ENCODE results near the gene DUSP8. TPM values are rescaled to one million over a fixed set of nuclear protein-coding genes. Genes with fewer than 3 reads are reported as not detected.
"Not testable (repeated sequence)": the region's sequence is repeated elsewhere in the genome, so short reads cannot be mapped to it uniquely, and the experiment has no call there.

DUSP8 gene
- total RNA-seq, 1 donor from 2014 or later, result 0.86 TPM

DNA sequence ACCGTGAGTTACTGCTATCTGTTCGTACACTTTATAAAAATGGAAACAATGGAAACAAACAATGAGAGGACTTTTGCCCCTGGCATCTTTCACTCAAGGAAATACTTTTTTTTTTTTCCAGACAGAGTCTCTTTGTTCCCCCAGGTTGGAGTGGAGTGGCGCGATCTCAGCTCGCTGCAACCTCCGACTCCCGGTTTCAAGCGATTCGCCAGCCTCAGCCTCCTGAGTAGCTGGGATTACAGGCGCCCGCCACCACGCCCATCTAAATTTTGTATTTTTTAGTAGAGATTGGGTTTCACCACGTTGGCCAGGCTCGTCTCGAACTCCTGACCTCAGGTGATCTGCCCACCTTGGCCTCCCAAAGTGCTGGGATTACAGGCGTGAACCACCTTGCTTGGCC, 3.7 kb upstream of the DUSP8 start:
- intact Hi-C loops (cut with micrococcal nuclease), result loop anchor here (2.0 to 10.0 kb wide), 2 partner anchors 29 to 191 kb away; partner anchors contain the start of gene BRSK2
- peaks cover 27% of the 10 kb centered on the region for H3K27me3 Mint-ChIP-seq
- H3K4me3 Mint-ChIP-seq; H3K36me3 Mint-ChIP-seq (ENCODE audit: low read depth); H3K9me3 Mint-ChIP-seq; DNase-seq; H3K4me1 Mint-ChIP-seq; H3K27ac Mint-ChIP-seq: not testable (repeated sequence)

DNA sequence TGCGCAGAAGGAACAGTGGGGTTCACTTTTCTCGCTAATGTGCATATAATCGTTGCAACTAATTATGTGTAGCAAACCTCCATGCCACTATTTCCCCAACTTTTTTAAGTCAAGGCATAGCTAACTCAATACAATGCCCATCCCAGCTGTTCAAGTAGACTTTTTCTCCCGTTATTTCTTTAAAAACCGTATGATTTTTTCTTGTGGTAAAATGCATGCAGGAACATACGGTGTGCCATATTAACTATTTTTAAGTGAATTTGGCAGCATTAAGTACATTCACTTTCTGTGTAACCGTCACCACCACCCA, 2.8 kb upstream of the DUSP8 start:
- peaks cover 33% of the 10 kb centered on the region for H3K27me3 Mint-ChIP-seq
- H3K4me1 Mint-ChIP-seq, result peaks cover 4% of the 10 kb centered on the region
- H3K36me3 Mint-ChIP-seq (ENCODE audit: low read depth), result no peaks in the 10 kb centered on the region
- no peak overlapping the region for H3K4me3 Mint-ChIP-seq
- intact Hi-C loops (cut with micrococcal nuclease), result loop anchor here (2.0 to 10.0 kb wide), 3 partner anchors 28 to 277 kb away; partner anchors contain the start of genes BRSK2 and LSP1
- no peak overlapping the region for H3K27ac Mint-ChIP-seq
- peaks cover 4% of the 10 kb centered on the region for H3K9me3 Mint-ChIP-seq
- DNase-seq, result no peak

DNA sequence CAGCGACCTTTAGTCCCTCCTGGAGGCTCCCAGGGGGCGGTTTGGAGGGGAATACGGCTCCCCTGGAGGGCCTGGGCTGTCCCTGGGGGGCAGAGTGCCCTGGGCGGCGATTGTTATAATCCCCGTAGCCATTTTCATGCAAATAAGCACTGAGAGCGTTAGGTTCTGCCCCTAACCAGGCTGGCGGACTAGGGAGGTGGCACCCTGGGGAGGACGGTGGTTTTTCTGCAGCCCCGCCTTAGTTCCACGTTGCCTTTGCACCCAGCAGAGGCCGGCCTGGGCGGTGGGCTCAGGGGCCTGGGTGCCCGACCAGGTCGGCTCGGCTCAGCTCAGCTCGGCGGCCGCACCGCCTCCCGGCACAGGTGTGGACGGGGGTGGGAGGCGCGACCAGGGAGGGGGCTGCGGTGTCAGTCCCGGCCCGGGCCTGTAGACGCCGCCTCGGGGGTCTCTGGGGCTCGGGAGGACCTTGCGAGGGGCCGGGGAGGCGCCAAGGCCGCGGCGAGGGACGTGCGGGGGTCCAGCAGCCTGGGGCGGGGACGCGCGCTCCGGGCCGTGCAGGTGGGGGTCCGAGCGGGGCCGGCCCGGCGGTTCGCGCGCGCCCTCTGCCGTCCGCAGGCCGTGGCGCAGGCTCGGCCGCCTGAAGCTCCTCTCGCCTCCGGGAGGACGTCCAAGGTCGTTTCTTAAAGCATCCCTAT, 2.3 kb upstream of the DUSP8 start:
- intact Hi-C loops (cut with micrococcal nuclease), result loop anchor here (2.0 to 10.0 kb wide), 3 partner anchors 28 to 278 kb away; partner anchors contain the start of genes BRSK2 and LSP1
- Mint-ChIP-seq H3K27ac (no peak overlapping the region), H3K27me3 (peaks cover 37% of the 10 kb centered on the region), H3K4me3 (peak overlapping the region; percentile 43), H3K4me1 (peaks cover 4% of the 10 kb centered on the region), H3K36me3 (ENCODE audit: low read depth) (no peaks in the 10 kb centered on the region), H3K9me3 (peaks cover 4% of the 10 kb centered on the region)
- DNase-seq, result peak; percentile 90

DNA sequence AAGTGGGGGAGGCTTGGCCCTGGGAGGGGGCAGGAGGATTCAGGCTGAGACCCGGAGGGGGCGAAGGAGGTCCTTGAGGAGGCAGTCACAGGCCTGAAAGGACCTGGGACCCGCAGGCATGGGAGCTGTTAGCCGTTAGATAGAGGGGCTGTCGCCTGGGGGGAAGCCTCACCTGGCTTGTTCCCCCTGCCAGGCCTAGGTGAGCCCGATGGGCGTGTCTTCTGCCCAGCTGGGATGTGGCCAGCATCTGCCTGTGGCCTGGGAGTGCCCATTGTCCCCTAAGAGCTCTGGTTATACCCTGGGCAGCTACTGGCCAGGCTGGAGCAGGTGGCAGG, 1.8 kb upstream of the DUSP8 start:
- H3K9me3 Mint-ChIP-seq, result peaks cover 4% of the 10 kb centered on the region
- no peak for DNase-seq
- H3K36me3 Mint-ChIP-seq (ENCODE audit: low read depth), result no peaks in the 10 kb centered on the region
- intact Hi-C loops (cut with micrococcal nuclease), result loop anchor here (1.0 to 10.0 kb wide), 4 partner anchors 27 to 371 kb away; partner anchors contain the start of genes BRSK2 and LSP1
- peaks cover 4% of the 10 kb centered on the region for H3K4me1 Mint-ChIP-seq
- H3K27ac Mint-ChIP-seq, result no peak overlapping the region
- H3K27me3 Mint-ChIP-seq, result peaks cover 40% of the 10 kb centered on the region
- peak overlapping the region; percentile 43 for H3K4me3 Mint-ChIP-seq

DNA sequence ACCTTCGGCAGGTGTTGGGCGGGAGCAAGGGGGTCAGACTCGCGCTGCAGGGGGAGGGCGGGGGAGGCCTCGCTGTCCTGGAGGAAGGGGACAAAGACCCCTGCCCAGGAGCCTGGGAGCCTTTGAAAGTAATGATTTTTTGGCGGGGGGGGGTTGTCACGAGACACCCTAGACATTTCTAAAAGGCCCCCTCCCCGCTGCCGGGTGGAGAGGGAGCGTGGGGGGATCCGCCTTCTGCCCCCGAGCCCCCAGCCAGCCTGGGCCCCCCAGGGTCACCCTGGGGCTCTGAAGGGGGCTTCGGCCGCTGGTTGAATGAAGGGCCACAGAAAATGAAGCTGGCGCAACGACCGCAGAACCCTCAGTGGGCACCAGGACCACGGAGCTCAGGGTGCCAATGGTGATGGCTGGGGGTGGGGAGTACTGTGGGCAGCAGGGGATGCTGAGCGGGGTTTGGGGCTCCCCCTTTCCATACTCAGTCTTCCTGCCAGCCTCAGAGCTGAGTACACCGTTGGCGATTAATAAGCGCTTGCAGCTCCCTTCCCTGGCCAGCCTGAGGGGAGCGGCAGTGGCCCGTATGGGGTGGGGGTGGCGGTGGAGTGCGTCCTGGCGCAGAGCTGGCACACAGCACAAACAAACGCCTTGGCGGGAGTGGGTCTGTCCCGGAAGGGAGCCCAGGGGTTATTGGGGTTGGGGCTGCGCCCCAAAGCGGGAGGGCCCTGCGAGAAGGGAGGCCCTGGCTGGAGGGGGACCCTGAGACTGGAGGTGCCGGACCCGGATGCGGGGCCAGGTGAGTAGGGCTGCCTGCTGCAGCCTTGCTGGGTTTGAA, 1.2 kb upstream of the DUSP8 start:
- Mint-ChIP-seq H3K27me3 (peaks cover 39% of the 10 kb centered on the region), H3K4me3 (peak overlapping the region; percentile 32), H3K9me3 (peaks cover 3% of the 10 kb centered on the region), H3K4me1 (peaks cover 4% of the 10 kb centered on the region), H3K36me3 (ENCODE audit: low read depth) (no peaks in the 10 kb centered on the region), H3K27ac (no peak overlapping the region)
- DNase-seq, result peak; percentile 71
- intact Hi-C loops (cut with micrococcal nuclease), result loop anchor here (1.0 to 10.0 kb wide), 3 partner anchors 188 to 370 kb away; partner anchors contain the start of genes BRSK2 and LSP1

DNA sequence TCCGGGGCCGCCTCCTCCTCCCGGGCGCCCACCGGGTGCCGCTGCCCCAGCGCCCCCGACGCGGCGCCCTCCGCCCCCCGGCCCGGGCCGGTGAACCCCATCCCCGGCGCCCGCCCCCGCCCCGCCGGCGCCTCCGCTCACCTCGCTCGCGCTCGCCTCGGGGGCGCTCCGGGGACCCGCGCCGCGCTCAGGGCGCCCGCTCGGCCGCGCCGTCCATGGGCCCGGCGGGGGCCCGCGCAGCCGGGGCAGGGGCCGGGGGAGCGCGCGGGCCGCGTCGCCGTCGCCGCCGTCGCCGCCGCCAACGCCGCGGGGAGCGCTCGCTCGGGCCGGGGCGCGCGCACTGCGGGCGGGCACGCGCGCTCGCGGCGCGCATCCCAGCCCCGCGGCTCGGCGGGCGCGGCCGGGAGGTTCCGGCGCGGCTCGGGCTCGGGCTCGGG, 293 bp downstream of the DUSP8 start:
- Mint-ChIP-seq H3K4me1 (peaks cover 4% of the 10 kb centered on the region), H3K4me3 (no peak overlapping the region), H3K27me3 (peaks cover 36% of the 10 kb centered on the region), H3K27ac (no peak overlapping the region), H3K36me3 (ENCODE audit: low read depth) (no peaks in the 10 kb centered on the region), H3K9me3 (no peaks in the 10 kb centered on the region)
- DNase-seq, result no peak
- intact Hi-C loops (cut with micrococcal nuclease), result loop anchor here (5.0 to 10.0 kb wide), 2 partner anchors 187 to 281 kb away; partner anchors contain the start of genes BRSK2 and LSP1

DNA sequence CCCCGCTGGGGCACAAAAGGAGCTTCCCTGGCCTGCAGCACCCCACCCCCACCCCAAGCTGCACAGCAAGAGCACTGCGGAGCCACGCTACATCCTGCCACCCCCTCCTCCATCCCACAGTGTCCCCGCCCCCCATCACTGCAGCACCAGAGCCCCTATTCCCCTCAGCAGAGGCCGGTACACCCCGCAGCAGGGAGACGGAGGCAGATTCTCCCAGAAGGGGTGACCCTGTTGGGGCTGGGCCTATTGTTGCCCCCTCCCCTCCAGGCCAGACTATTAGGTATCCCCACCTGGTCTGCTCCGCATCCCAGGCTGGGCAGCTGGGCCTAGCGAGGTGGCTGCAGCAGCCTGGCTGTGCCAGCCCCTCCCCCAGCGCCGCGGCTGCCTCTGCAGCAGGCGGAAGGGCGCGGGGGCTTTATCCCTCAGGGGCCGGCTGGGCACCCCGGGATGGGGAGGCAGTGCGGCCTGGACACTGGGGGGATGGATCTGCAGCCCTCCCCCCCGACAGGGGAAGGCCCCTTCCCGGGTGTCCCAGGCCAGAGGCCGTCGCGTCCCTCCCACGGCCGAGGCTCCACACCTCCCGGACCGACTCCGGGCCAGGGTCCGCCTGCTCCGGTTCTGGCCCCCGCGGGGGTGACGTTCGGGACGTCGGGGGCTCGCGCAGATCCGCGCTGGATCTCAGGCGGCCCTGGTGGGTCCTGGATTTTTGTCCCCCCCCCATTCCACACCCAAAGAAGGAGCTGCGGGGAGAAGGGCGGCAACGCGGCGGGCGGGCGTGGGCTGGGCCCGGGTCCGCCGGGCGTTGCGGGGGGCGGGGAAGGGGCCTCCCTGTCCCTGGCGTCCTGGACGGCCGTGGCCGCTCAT, 943 bp downstream of the DUSP8 start:
- no peak for DNase-seq
- Mint-ChIP-seq H3K9me3 (no peaks in the 10 kb centered on the region), H3K36me3 (ENCODE audit: low read depth) (no peaks in the 10 kb centered on the region), H3K27ac (peak overlapping the region; percentile 25), H3K27me3 (peaks cover 34% of the 10 kb centered on the region), H3K4me3 (peak overlapping the region; percentile 68), H3K4me1 (peaks cover 4% of the 10 kb centered on the region)
- intact Hi-C loops (cut with micrococcal nuclease), result loop anchor here (5.0 to 10.0 kb wide), 2 partner anchors 186 to 281 kb away; partner anchors contain the start of genes BRSK2 and LSP1

DNA sequence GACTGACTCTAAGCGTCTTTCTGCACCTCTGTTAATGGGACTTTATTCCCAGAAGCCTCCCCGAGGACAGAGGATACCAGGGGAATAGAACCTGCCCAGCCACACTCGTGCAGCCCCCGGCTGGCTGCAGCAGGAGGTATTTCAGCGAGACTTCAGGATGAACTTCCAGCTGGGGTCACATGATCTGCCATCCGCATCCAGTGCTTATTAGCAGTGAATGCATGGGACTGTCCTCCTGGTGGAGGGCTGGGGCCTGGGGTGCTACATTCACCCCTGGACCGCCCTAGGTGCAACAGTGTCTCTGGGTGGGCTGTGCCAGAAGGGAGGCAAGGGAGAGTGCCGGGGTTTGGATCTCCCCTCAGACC, 1.6 kb downstream of the DUSP8 start:
- no peaks in the 10 kb centered on the region for H3K36me3 Mint-ChIP-seq (ENCODE audit: low read depth)
- H3K4me3 Mint-ChIP-seq, result peak overlapping the region; percentile 68
- no peak for DNase-seq
- H3K4me1 Mint-ChIP-seq, result peaks cover 4% of the 10 kb centered on the region
- H3K9me3 Mint-ChIP-seq, result no peaks in the 10 kb centered on the region
- peaks cover 32% of the 10 kb centered on the region for H3K27me3 Mint-ChIP-seq
- intact Hi-C loops (cut with micrococcal nuclease), result loop anchor here (5.0 to 10.0 kb wide), 2 partner anchors 186 to 282 kb away; partner anchors contain the start of genes BRSK2 and LSP1
- H3K27ac Mint-ChIP-seq, result peak overlapping the region; percentile 25

DNA sequence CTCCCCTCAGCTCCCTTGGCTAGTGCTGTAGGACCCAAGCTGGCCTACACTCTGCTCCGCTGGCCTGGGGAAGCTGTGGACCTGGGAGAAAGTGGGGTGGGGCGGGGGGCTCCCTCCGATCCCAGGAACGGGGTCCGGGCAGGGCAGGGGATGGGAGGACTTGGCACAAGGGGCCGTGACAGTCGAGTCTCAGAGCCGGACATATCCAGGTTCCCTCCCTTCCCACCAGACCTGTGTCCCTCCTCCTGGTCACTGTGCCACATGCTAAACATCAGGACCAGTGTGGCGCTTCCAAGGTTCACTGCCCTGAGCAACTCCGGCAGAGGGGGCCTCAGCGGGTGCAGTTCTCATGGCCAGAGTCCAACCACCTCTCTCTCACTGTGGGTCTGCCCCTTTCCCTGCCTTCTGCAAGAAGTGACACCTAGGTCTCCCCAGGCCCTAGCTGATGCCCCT, 2.0 kb downstream of the DUSP8 start:
- Mint-ChIP-seq H3K4me3 (no peak overlapping the region), H3K36me3 (ENCODE audit: low read depth) (no peaks in the 10 kb centered on the region), H3K27me3 (peaks cover 27% of the 10 kb centered on the region), H3K4me1 (peaks cover 4% of the 10 kb centered on the region), H3K27ac (no peak overlapping the region), H3K9me3 (no peaks in the 10 kb centered on the region)
- intact Hi-C loops (cut with micrococcal nuclease), result loop anchor here (5.0 to 10.0 kb wide), 2 partner anchors 185 to 282 kb away; partner anchors contain the start of genes BRSK2 and LSP1
- no peak for DNase-seq

DNA sequence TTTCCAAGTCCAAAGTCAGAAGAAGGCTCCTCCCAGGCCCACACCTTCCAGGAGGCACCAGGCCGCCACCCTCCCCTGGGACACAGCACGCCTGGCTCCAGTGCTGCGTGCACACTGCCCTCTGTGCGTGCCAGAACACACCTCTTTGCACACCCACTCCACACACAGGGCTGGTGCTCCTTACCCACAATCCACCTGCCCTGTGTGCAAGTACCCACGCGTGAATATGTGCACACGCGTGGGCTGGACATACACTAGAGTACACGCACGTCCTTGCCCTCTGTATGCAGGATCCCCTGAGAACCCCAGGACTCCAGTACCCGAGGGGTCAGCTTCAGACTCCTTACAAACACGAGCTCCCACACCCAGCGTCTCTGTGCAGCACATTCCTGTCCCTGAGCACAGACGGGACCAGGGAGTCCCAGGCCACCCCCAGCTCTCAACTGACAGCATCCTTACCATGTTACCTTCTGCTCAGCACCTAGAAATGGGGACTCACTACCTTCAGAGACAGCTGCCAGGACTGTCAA, 2.8 kb downstream of the DUSP8 start:
- peaks cover 26% of the 10 kb centered on the region for H3K27me3 Mint-ChIP-seq
- intact Hi-C loops (cut with micrococcal nuclease), result no loop called here
- no peaks in the 10 kb centered on the region for H3K9me3 Mint-ChIP-seq
- peaks cover 4% of the 10 kb centered on the region for H3K4me1 Mint-ChIP-seq
- no peak overlapping the region for H3K27ac Mint-ChIP-seq
- H3K36me3 Mint-ChIP-seq (ENCODE audit: low read depth), result no peaks in the 10 kb centered on the region
- H3K4me3 Mint-ChIP-seq, result no peak overlapping the region
- DNase-seq, result no peak

DNA sequence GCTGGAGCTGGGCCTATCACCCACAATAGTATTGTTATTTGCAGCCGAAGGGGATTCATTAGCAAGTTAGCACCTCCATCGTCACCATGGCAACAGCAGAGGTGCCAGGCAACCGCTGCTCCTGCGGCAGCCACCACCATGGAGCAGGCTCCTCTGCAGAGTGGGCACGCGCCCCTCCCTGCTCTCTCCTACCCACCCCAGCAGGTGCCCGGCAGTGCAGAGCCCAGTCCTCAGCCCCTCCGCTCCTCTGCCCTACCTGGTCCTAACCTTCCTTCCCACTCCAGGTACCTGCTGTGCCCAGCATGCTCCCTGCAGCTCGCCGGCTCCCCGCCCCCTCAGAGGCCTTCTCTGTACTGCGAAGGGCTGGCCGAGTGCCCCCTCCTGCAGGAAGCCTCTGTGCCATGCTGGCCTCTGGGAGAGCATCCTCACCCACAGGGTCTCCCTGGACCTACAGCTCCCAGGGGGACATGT, 3.6 kb downstream of the DUSP8 start:
- Mint-ChIP-seq H3K27me3 (peaks cover 18% of the 10 kb centered on the region), H3K4me3 (no peak overlapping the region), H3K36me3 (ENCODE audit: low read depth) (no peaks in the 10 kb centered on the region), H3K9me3 (no peaks in the 10 kb centered on the region), H3K4me1 (no peaks in the 10 kb centered on the region), H3K27ac (no peak overlapping the region)
- intact Hi-C loops (cut with micrococcal nuclease), result no loop called here
- DNase-seq, result peak; percentile 64

DNA sequence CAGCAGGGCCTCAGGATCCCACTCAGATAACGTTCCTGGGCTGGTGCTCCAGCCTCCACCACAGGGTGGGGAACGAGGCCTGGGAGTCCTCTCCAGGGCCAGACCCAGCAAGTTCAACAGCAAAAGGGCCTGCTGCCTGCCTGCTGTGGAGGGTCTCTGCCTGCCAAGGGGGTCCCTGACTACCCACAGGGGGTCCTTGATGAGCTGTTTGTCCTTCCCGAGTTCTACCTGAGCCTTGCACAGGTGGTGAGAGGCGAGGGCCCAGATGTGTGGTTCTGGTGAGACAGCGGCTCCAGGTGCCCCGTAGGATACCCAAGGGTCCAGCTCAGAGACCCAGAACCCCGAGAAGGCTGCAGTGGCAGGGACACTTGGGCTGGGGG, 4.4 kb downstream of the DUSP8 start:
- intact Hi-C loops (cut with micrococcal nuclease), result no loop called here
- no peaks in the 10 kb centered on the region for H3K4me1 Mint-ChIP-seq
- DNase-seq, result peak; percentile 57
- H3K4me3 Mint-ChIP-seq, result no peak overlapping the region
- H3K36me3 Mint-ChIP-seq (ENCODE audit: low read depth), result no peaks in the 10 kb centered on the region
- no peak overlapping the region for H3K27ac Mint-ChIP-seq
- H3K27me3 Mint-ChIP-seq, result peaks cover 15% of the 10 kb centered on the region
- H3K9me3 Mint-ChIP-seq, result no peaks in the 10 kb centered on the region

Data from activated CD4-positive, alpha-beta T cell treated with anti-CD3 and anti-CD28 coated beads, Interleukin-2, amount 10 ng/mL, durations not matched to agents 24 days and 14 days (primary cell).